ENCODE data around the gene ATP5F1B. TPM values are rescaled to one million over a fixed set of nuclear protein-coding genes. Genes with fewer than 3 reads are reported as not detected.

ATP5F1B gene
- total and polyA plus RNA-seq, 2 of the 13 experiments (the other 11 are each of a cell fraction or from before 2014, with no cell fraction given) = 1,051 to 1,180 TPM

DNA sequence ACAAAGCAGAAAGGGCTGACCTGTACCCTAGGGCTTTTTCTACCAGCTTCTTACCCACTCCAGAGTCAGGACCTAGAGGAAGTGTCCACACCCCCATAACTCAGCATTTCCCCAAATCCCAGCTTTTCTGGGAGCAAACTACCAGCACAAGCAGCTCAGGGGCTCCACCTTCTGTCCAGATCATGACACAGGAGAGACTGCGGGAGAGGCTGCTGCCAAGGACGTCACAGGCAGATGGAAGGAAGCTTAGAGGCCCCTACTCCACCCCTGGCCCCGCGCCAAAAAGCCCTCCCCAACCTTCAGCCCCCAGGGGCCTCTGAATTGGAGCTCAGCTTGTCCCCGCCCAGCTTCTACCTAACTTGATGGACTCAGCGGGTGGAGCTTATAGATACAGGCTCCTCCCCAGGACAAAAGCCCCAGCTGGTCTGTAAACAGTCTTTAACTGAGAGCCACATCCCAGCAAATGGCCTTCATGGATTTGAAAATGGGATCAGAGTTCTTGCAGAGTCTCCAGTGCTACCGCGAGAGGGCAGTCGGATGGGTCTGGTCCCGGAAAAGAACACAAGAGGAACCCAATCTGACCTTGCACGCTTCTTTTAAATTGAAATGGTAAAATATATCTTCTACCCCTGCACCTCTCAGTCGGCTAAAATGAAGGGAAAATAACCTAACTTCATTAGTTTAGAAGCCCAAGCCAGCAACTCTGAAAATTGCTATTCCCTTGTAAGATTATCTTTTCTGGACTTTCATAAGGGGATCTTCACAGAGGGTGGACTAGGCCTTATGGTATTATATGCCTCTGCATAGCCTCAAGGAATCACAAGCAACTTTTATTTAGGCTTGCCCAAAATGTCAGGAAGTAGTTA, 8.9 kb downstream of the ATP5F1B start (continued):
- TF ChIP-seq ZBTB1 (CRISPR knock-in tag; IDR thresholded peaks at IDR 0.05; ENCODE audit: borderline replicate concordance) = no peak
- TF ChIP-seq, protein P1, sequence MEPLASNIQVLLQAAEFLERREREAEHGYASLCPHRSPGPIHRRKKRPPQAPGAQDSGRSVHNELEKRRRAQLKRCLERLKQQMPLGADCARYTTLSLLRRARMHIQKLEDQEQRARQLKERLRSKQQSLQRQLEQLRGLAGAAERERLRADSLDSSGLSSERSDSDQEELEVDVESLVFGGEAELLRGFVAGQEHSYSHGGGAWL (CRISPR knock-in tag; IDR thresholded peaks at IDR 0.05) = no peak
- TF ChIP-seq, protein P2, sequence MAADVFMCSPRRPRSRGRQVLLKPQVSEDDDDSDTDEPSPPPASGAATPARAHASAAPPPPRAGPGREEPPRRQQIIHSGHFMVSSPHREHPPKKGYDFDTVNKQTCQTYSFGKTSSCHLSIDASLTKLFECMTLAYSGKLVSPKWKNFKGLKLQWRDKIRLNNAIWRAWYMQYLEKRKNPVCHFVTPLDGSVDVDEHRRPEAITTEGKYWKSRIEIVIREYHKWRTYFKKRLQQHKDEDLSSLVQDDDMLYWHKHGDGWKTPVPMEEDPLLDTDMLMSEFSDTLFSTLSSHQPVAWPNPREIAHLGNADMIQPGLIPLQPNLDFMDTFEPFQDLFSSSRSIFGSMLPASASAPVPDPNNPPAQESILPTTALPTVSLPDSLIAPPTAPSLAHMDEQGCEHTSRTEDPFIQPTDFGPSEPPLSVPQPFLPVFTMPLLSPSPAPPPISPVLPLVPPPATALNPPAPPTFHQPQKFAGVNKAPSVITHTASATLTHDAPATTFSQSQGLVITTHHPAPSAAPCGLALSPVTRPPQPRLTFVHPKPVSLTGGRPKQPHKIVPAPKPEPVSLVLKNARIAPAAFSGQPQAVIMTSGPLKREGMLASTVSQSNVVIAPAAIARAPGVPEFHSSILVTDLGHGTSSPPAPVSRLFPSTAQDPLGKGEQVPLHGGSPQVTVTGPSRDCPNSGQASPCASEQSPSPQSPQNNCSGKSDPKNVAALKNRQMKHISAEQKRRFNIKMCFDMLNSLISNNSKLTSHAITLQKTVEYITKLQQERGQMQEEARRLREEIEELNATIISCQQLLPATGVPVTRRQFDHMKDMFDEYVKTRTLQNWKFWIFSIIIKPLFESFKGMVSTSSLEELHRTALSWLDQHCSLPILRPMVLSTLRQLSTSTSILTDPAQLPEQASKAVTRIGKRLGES (CRISPR knock-in tag; IDR thresholded peaks at IDR 0.05; ENCODE audit: borderline replicate concordance) = no peak
- TF ChIP-seq, protein P3, sequence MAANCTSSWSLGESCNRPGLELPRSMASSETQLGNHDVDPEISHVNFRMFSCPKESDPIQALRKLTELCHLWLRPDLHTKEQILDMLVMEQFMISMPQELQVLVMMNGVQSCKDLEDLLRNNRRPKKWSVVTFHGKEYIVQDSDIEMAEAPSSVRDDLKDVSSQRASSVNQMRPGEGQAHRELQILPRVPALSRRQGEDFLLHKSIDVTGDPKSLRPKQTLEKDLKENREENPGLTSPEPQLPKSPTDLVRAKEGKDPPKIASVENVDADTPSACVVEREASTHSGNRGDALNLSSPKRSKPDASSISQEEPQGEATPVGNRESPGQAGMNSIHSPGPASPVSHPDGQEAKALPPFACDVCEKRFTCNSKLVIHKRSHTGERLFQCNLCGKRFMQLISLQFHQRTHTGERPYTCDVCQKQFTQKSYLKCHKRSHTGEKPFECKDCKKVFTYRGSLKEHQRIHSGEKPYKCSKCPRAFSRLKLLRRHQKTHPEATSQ (CRISPR knock-in tag; IDR thresholded peaks at IDR 0.05; ENCODE audit: borderline replicate concordance) = no peak
- TF ChIP-seq ATF7 (IDR thresholded peaks at IDR 0.05) = no peak
- no peak for TF ChIP-seq ATF7 (CRISPR knock-in tag; IDR thresholded peaks at IDR 0.05)
- TF ChIP-seq, protein P4, sequence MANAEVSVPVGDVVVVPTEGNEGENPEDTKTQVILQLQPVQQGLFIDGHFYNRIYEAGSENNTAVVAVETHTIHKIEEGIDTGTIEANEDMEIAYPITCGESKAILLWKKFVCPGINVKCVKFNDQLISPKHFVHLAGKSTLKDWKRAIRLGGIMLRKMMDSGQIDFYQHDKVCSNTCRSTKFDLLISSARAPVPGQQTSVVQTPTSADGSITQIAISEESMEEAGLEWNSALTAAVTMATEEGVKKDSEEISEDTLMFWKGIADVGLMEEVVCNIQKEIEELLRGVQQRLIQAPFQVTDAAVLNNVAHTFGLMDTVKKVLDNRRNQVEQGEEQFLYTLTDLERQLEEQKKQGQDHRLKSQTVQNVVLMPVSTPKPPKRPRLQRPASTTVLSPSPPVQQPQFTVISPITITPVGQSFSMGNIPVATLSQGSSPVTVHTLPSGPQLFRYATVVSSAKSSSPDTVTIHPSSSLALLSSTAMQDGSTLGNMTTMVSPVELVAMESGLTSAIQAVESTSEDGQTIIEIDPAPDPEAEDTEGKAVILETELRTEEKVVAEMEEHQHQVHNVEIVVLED (CRISPR knock-in tag; IDR thresholded peaks at IDR 0.05; ENCODE audit: borderline replicate concordance) = peak; percentile 56; the same call in 1 of the 2 replicates
- TF ChIP-seq, protein P5, sequence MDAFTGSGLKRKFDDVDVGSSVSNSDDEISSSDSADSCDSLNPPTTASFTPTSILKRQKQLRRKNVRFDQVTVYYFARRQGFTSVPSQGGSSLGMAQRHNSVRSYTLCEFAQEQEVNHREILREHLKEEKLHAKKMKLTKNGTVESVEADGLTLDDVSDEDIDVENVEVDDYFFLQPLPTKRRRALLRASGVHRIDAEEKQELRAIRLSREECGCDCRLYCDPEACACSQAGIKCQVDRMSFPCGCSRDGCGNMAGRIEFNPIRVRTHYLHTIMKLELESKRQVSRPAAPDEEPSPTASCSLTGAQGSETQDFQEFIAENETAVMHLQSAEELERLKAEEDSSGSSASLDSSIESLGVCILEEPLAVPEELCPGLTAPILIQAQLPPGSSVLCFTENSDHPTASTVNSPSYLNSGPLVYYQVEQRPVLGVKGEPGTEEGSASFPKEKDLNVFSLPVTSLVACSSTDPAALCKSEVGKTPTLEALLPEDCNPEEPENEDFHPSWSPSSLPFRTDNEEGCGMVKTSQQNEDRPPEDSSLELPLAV (CRISPR knock-in tag; conservative IDR thresholded peaks at IDR 0.05; ENCODE audit: low read depth) = no peak
- TF ChIP-seq, protein P6, sequence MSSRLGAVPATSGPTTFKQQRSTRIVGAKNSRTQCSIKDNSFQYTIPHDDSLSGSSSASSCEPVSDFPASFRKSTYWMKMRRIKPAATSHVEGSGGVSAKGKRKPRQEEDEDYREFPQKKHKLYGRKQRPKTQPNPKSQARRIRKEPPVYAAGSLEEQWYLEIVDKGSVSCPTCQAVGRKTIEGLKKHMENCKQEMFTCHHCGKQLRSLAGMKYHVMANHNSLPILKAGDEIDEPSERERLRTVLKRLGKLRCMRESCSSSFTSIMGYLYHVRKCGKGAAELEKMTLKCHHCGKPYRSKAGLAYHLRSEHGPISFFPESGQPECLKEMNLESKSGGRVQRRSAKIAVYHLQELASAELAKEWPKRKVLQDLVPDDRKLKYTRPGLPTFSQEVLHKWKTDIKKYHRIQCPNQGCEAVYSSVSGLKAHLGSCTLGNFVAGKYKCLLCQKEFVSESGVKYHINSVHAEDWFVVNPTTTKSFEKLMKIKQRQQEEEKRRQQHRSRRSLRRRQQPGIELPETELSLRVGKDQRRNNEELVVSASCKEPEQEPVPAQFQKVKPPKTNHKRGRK (CRISPR knock-in tag; IDR thresholded peaks at IDR 0.05) = no peak
- TF ChIP-seq NCOR1 (IDR thresholded peaks at IDR 0.05; ENCODE audit: borderline replicate concordance, low read length) = no peak; the same call in 1 of the 2 replicates
- no peak for TF ChIP-seq EED (CRISPR knock-in tag; IDR thresholded peaks at IDR 0.05)
- TF ChIP-seq EHMT2 (IDR thresholded peaks at IDR 0.05; ENCODE audit: borderline replicate concordance, low read depth, low read length) = no peak; the same call in 1 of the 2 replicates
- TF ChIP-seq PCBP2 (optimal IDR thresholded peaks at IDR 0.05; ENCODE audit: low read depth, low read length, poor library complexity, severe bottlenecking) = no peak
- TF ChIP-seq, protein P7, sequence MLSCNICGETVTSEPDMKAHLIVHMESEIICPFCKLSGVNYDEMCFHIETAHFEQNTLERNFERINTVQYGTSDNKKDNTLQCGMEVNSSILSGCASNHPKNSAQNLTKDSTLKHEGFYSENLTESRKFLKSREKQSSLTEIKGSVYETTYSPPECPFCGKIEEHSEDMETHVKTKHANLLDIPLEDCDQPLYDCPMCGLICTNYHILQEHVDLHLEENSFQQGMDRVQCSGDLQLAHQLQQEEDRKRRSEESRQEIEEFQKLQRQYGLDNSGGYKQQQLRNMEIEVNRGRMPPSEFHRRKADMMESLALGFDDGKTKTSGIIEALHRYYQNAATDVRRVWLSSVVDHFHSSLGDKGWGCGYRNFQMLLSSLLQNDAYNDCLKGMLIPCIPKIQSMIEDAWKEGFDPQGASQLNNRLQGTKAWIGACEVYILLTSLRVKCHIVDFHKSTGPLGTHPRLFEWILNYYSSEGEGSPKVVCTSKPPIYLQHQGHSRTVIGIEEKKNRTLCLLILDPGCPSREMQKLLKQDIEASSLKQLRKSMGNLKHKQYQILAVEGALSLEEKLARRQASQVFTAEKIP (CRISPR knock-in tag; IDR thresholded peaks at IDR 0.05; ENCODE audit: borderline replicate concordance) = no peak
- no peak for TF ChIP-seq SMAD9 (CRISPR knock-in tag; IDR thresholded peaks at IDR 0.05)

Measured in HepG2 (cell line).